Cardiac muscle cell (in vitro differentiated cells and primary cell): ENCODE data around the gene SLC38A9. TPM values are rescaled to one million over a fixed set of nuclear protein-coding genes. Genes with fewer than 3 reads are reported as not detected.

Source experiments
- DNase-seq, 2 donors: peaks; one replicate each; pipeline versions ENCODE4 v3.0.0 to v3.0.0-alpha.2; 2010 to 2017; ENCODE audit warnings: low read depth in 1 of 2, low spot score in 1 of 2
- H3K27ac ChIP-seq: fragments of 200-600 bp; sonication (generic); 2 replicates; pipeline ENCODE4 v1.5.1; 2016
- H3K27me3 ChIP-seq: fragments of 200-600 bp; sonication (generic); 2 replicates; pipeline ENCODE4 v1.6.0; 2016; ENCODE audit warnings: control low read depth
- H3K36me3 ChIP-seq: fragments of 200-600 bp; sonication (generic); 2 replicates; pipeline ENCODE4 v1.5.1; 2016; ENCODE audit warnings: control low read depth
- H3K4me1 ChIP-seq: fragments of 200-600 bp; sonication (generic); 2 replicates; pipeline ENCODE4 v1.8.1; 2017; ENCODE audit warnings: low read depth, mild to moderate bottlenecking, mixed run types
- H3K4me3 ChIP-seq: fragments of 200-600 bp; sonication (generic); 2 replicates; pipeline ENCODE4 v1.5.1; 2016; ENCODE audit warnings: mild to moderate bottlenecking
- H3K9me3 ChIP-seq: fragments of 200-600 bp; sonication (generic); 2 replicates; pipeline ENCODE4 v1.5.1; 2017; ENCODE audit warnings: low read depth, mild to moderate bottlenecking, control low read depth
- polyA plus RNA-seq: library from polyadenylated mRNA; unstranded; fragments of >200 nt; fragmentation: Nextera tagmentation; extraction: Ambion mirVana; gene quantifications from 2 replicates; pipeline ENCODE4 v1.2.1, GENCODE V29; 2016
- total RNA-seq: library from RNA; depleted of rRNA; stranded (reverse); fragments of >200 nt; gene quantifications from 2 replicates; pipeline ENCODE4 v1.2.3, GENCODE V29; 2016
- TF ChIP-seq, protein P1 (sequence below): IDR thresholded peaks from 2 replicates; pipeline ENCODE4 v1.5.1; 2012; ENCODE audit warnings: low read depth, mild to moderate bottlenecking, low read length

SLC38A9 gene
- total and polyA plus RNA-seq, 2 experiments from 2014 or later: 14.4 to 15.1 TPM

DNA sequence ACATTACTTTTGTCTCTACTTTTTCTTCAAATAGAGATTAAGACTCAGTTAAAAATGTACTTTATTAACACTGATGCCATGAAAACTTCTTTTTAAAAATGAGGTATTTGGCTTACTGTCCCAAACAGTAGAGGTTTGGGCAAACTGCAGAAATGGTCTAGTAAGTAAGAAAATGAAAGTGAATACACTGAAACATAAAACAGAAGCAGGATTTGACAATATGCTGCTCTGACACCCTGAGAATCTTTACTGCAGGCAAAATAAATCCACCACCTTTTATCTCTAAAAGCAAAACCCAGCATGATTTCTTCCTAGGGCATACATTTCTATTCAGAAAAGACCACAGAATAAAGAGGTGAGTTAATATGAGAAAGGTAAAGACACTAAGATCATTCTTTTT, 86.2 kb downstream of the SLC38A9 start:
- Histone ChIP-seq H3K36me3 (no peaks in the 10 kb centered on the region), H3K27ac (no peak overlapping the region), H3K4me3 (no peak overlapping the region), H3K4me1 (no peaks in the 10 kb centered on the region), H3K27me3 (no peaks in the 10 kb centered on the region), H3K9me3 (no peaks in the 10 kb centered on the region)
- TF ChIP-seq, protein P1, sequence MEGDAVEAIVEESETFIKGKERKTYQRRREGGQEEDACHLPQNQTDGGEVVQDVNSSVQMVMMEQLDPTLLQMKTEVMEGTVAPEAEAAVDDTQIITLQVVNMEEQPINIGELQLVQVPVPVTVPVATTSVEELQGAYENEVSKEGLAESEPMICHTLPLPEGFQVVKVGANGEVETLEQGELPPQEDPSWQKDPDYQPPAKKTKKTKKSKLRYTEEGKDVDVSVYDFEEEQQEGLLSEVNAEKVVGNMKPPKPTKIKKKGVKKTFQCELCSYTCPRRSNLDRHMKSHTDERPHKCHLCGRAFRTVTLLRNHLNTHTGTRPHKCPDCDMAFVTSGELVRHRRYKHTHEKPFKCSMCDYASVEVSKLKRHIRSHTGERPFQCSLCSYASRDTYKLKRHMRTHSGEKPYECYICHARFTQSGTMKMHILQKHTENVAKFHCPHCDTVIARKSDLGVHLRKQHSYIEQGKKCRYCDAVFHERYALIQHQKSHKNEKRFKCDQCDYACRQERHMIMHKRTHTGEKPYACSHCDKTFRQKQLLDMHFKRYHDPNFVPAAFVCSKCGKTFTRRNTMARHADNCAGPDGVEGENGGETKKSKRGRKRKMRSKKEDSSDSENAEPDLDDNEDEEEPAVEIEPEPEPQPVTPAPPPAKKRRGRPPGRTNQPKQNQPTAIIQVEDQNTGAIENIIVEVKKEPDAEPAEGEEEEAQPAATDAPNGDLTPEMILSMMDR: no peak
- DNase-seq: no peak

DNA sequence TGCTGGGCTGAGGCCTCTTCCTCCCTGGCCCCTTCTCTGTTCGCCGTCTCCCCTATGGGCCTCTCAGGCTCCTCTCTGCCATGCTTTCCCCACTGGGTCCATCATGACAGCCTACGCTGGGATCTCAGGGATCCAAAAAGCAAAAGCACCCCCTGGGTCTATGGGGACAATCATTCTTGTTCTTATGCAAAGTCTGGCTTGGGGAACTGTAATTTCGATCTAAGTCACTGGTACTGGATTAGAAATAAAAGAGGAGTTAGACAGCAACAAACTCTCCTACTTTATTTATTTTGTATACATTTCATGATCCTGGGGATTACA, 86.6 kb downstream of the SLC38A9 start:
- DNase-seq: no peak
- no peak overlapping the region for H3K27ac ChIP-seq

DNA sequence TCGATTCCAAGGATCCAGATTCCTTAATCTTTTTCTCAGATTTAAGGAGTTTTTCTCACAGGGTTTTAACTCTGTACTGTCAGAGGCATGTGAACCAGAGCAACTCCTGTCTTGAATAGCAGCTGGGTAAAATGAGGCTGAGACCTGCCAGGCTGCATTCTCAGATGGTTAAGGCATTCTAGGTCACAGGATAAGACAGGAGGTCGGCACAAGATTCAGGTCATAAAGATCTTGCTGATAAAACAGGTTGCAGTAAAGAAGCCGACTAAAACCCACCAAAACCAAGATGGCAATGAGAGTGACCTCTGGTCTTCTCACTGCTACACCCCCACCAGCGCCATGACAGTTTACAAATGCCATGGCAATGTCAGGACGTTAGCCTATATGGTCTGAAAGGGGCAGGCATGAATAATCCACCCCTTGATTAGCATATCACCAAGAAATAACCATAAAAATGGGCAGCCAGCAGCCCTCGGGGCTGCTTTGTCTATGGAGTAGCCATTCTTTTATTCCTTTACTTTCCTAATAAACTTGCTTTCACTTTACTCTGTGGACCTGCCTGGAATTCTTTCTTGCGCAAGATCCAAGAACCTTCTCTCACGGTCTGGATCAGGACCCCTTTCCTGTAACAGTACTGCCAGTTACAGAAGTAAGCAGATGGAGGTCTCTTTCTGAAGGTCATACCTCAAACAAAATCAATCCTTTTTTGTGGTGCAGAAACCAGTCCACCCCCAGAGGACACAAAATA, 87.1 kb downstream of the SLC38A9 start:
- no peak for DNase-seq
- TF ChIP-seq, protein P1: no peak
- H3K4me1 ChIP-seq: no peaks in the 10 kb centered on the region
- no peaks in the 10 kb centered on the region for H3K36me3 ChIP-seq
- H3K27ac ChIP-seq: no peak overlapping the region
- H3K27me3 ChIP-seq: no peaks in the 10 kb centered on the region
- no peaks in the 10 kb centered on the region for H3K9me3 ChIP-seq
- H3K4me3 ChIP-seq: no peak overlapping the region

More for the DNA sequence above, 86.6 kb downstream of the SLC38A9 start:
- Histone ChIP-seq H3K4me1 (no peaks in the 10 kb centered on the region), H3K27me3 (no peaks in the 10 kb centered on the region), H3K36me3 (no peaks in the 10 kb centered on the region), H3K9me3 (no peaks in the 10 kb centered on the region), H3K4me3 (no peak overlapping the region)
- TF ChIP-seq, protein P1: no peak

DNA sequence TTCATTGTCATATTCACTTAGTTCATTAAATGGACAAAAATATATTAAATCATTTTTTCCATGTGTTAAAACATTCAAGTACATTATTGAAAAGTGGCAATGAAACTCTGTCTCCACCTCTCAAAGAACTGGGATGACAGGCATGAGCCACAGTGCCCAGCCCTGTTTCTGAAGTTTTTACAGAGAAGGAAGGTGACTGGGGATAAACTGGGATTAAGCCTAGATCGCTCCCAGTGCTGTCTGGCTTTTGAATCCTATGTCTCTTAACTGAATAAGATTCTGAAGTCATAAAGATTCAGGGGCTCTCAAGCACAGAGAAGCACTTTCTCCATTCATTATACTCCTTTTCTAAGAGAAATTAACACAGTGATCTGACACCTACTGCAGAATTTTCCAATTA, 88.3 kb downstream of the SLC38A9 start:
- H3K27me3 ChIP-seq: no peaks in the 10 kb centered on the region
- H3K27ac ChIP-seq: no peak overlapping the region
- H3K9me3 ChIP-seq: no peaks in the 10 kb centered on the region
- no peak overlapping the region for H3K4me3 ChIP-seq
- H3K4me1 ChIP-seq: no peaks in the 10 kb centered on the region
- TF ChIP-seq, protein P1: no peak
- H3K36me3 ChIP-seq: no peaks in the 10 kb centered on the region
- no peak for DNase-seq

DNA sequence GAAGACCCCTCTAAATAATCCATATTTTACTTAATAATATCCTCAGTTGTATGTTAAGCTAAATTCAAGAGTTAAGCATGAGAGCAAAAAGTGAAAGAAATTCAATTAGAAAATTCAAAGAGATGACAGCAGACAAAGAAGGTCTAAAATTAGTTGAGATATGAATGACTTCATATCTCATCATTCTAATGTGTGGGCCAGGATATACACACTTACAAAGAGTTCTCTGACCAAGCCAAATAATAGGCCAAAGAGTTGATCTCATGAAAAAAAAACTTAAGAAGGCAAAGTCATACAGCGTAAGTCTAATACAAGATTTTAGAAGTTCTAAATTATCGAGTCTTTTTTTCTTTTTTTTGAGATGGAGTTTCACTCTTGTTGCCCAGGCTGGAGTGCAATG, 89.7 kb downstream of the SLC38A9 start:
- Histone ChIP-seq H3K4me1 (no peaks in the 10 kb centered on the region), H3K9me3 (no peaks in the 10 kb centered on the region), H3K4me3 (no peak overlapping the region), H3K27me3 (no peaks in the 10 kb centered on the region), H3K27ac (no peak overlapping the region), H3K36me3 (no peaks in the 10 kb centered on the region)
- TF ChIP-seq, protein P1: no peak
- no peak for DNase-seq
